ENCODE results near the gene JCAD. TPM values are rescaled to one million over a fixed set of nuclear protein-coding genes. Genes with fewer than 3 reads are reported as not detected.

JCAD gene
- total RNA-seq, 3 donors from 2014 or later (not counting 1 experiment from before 2014, with no cell fraction given): 0.07 to 0.43 TPM; not detected in 1

DNA sequence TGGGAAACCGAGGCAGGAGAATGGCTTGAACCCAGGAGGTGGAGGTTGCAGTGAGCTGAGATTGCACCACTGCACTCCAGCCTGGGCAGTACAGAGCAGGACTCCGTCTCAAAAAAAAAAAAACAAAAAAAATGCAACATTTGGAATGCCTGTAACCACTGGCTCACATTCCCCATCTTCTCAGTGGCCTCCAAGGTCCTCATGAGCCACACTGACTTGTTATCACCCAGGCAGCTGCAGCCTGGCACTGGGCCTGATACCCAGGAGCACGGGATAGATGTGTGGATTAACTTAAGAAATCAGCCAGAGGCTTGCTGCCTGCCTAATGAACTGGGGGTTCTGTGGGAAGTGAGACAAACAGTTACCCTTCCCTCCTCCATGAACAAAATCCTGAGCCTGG is 23.0 kb downstream of the JCAD start:
- H3K9me3 Mint-ChIP-seq: no peaks in the 10 kb centered on the region
- H3K27me3 Mint-ChIP-seq (ENCODE audit: low read depth in 2 of 2): peaks cover 59 to 84% of the 10 kb centered on the region in 2 donors
- ATAC-seq (no peak), DNase-seq (no peak)
- H3K27ac ChIP-seq (ENCODE audit: low read length): no peak overlapping the region
- H3K9me3 ChIP-seq (ENCODE audit: control insufficient read depth, insufficient read depth, low read length): no peaks in the 10 kb centered on the region
- H3K27me3 ChIP-seq (ENCODE audit: control insufficient read depth, insufficient read depth, low read length): peaks cover 40% of the 10 kb centered on the region
- H3K4me1 Mint-ChIP-seq: peaks cover 30 to 44% of the 10 kb centered on the region in 2 donors
- no peak overlapping the region for H3K27ac Mint-ChIP-seq
- 82% methylated on average over 3 of the region's 3 CpGs for WGBS (ENCODE audit: insufficient coverage)
- intact Hi-C loops (cut with micrococcal nuclease): no loop called here
- H3K4me3 Mint-ChIP-seq: no peak overlapping the region
- no peak overlapping the region for H3K4me3 ChIP-seq (ENCODE audit: low read length)
- H3K36me3 ChIP-seq (ENCODE audit: control insufficient read depth, insufficient read depth, low read length): no peaks in the 10 kb centered on the region
- H3K4me1 ChIP-seq (ENCODE audit: control insufficient read depth, insufficient read depth, low read length): peaks cover 8% of the 10 kb centered on the region
- TF ChIP-seq, protein P1, sequence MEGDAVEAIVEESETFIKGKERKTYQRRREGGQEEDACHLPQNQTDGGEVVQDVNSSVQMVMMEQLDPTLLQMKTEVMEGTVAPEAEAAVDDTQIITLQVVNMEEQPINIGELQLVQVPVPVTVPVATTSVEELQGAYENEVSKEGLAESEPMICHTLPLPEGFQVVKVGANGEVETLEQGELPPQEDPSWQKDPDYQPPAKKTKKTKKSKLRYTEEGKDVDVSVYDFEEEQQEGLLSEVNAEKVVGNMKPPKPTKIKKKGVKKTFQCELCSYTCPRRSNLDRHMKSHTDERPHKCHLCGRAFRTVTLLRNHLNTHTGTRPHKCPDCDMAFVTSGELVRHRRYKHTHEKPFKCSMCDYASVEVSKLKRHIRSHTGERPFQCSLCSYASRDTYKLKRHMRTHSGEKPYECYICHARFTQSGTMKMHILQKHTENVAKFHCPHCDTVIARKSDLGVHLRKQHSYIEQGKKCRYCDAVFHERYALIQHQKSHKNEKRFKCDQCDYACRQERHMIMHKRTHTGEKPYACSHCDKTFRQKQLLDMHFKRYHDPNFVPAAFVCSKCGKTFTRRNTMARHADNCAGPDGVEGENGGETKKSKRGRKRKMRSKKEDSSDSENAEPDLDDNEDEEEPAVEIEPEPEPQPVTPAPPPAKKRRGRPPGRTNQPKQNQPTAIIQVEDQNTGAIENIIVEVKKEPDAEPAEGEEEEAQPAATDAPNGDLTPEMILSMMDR (IDR thresholded peaks at IDR 0.05): no peak
- no peaks in the 10 kb centered on the region for H3K36me3 Mint-ChIP-seq

- TF ChIP-seq, protein P1 (IDR thresholded peaks at IDR 0.05): no peak
- DNase-seq (no peak), ATAC-seq (peak in 2 of 3 donors; percentile 12 to 37)
- Histone ChIP-seq H3K4me3 (ENCODE audit: low read length) (no peak overlapping the region), H3K9me3 (ENCODE audit: control insufficient read depth, insufficient read depth, low read length) (no peaks in the 10 kb centered on the region), H3K27ac (ENCODE audit: low read length) (no peak overlapping the region), H3K36me3 (ENCODE audit: control insufficient read depth, insufficient read depth, low read length) (no peaks in the 10 kb centered on the region), H3K27me3 (ENCODE audit: control insufficient read depth, insufficient read depth, low read length) (peaks cover 44% of the 10 kb centered on the region), H3K4me1 (ENCODE audit: control insufficient read depth, insufficient read depth, low read length) (peaks cover 8% of the 10 kb centered on the region)
- peaks cover 32 to 47% of the 10 kb centered on the region in 2 donors for H3K4me1 Mint-ChIP-seq
- no peak overlapping the region for H3K27ac Mint-ChIP-seq
- H3K4me3 Mint-ChIP-seq: peak overlapping the region; percentile 22
- H3K9me3 Mint-ChIP-seq: no peaks in the 10 kb centered on the region
- 36% methylated on average over 15 of the region's 15 CpGs for WGBS (ENCODE audit: insufficient coverage)
- intact Hi-C loops (cut with micrococcal nuclease): no loop called here
- H3K36me3 Mint-ChIP-seq: no peaks in the 10 kb centered on the region
- H3K27me3 Mint-ChIP-seq (ENCODE audit: low read depth in 2 of 2): peaks cover 52 to 77% of the 10 kb centered on the region in 2 donors
These were observed 24.8 kb downstream of the JCAD start for GRCh38 chr10:30034433-30035137.

DNA sequence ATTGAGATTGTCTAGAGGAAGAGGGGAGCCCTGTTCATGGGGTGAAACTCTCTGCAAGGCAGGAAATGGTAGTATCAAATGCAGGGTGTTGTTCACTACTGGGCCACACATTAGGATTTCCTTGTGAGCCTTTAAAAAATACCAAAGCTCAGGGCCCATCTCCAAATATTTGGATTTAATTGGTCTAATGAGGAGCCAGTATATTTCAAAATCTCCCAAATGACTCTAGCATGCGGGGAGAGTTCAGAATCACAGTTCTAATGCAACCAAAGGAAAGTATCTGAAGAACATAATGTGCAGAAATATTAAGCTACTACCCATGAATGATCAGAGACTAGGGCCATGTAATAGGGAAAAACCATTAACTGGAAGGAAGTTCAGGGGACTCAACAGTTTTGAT is 27.3 kb downstream of the JCAD start:
- H3K27ac ChIP-seq (ENCODE audit: low read length): no peak overlapping the region
- TF ChIP-seq, protein P1 (IDR thresholded peaks at IDR 0.05): no peak
- DNase-seq (no peak), ATAC-seq (no peak)
- peaks cover 45 to 73% of the 10 kb centered on the region in 2 donors for H3K27me3 Mint-ChIP-seq (ENCODE audit: low read depth in 2 of 2)
- no peaks in the 10 kb centered on the region for H3K36me3 Mint-ChIP-seq
- peaks cover 29% of the 10 kb centered on the region for H3K4me1 ChIP-seq (ENCODE audit: control insufficient read depth, insufficient read depth, low read length)
- H3K4me1 Mint-ChIP-seq: peaks cover 47 to 61% of the 10 kb centered on the region in 2 donors
- peaks cover 47% of the 10 kb centered on the region for H3K27me3 ChIP-seq (ENCODE audit: control insufficient read depth, insufficient read depth, low read length)
- H3K27ac Mint-ChIP-seq: no peak overlapping the region
- H3K36me3 ChIP-seq (ENCODE audit: control insufficient read depth, insufficient read depth, low read length): no peaks in the 10 kb centered on the region
- WGBS (ENCODE audit: insufficient coverage): 100% methylated on average over 1 of the region's 1 CpG
- no peaks in the 10 kb centered on the region for H3K9me3 ChIP-seq (ENCODE audit: control insufficient read depth, insufficient read depth, low read length)
- intact Hi-C loops (cut with micrococcal nuclease): no loop called here
- H3K4me3 Mint-ChIP-seq: no peak overlapping the region
- H3K4me3 ChIP-seq (ENCODE audit: low read length): no peak overlapping the region
- no peaks in the 10 kb centered on the region for H3K9me3 Mint-ChIP-seq
